Stomach (tissue), 9 donors: ENCODE results near the gene DTYMK. TPM values are rescaled to one million over a fixed set of nuclear protein-coding genes. Genes with fewer than 3 reads are reported as not detected.

Source experiments
- DNase-seq, 2 donors: peaks; one replicate each; pipeline versions ENCODE4 v3.0.0 to v3.0.0-alpha.2; 2013 to 2019
- H3K27ac ChIP-seq, 5 donors: fragments of 200-600 bp in 4 of 5; sonication (generic) in 4 of 5; one replicate each; pipeline ENCODE4 v1.5.1; 2013 to 2019; ENCODE audit warnings: mild to moderate bottlenecking in 1 of 5, moderate library complexity in 1 of 5
- H3K27me3 ChIP-seq, 3 donors: fragments of 200-600 bp; sonication (generic); one replicate each; pipeline ENCODE4 v1.5.1; 2017 to 2019; ENCODE audit warnings: mixed run types in 1 of 3
- H3K36me3 ChIP-seq, 4 donors: fragments of 200-600 bp; sonication (generic); 1 replicate in 3 of 4; 2 replicates in 1 of 4; pipeline ENCODE4 v1.5.1; 2016 to 2019
- H3K4me1 ChIP-seq, 4 donors: fragments of 200-600 bp; sonication (generic); one replicate each; pipeline ENCODE4 v1.5.1; 2016 to 2019
- H3K4me3 ChIP-seq, 4 donors: fragments of 200-600 bp; sonication (generic) in 3 of 4; one replicate each; pipeline ENCODE4 v1.5.1; 2016 to 2019; ENCODE audit warnings: mild to moderate bottlenecking in 1 of 4
- H3K9me3 ChIP-seq, 4 donors: fragments of 200-600 bp; sonication (generic); one replicate each; pipeline ENCODE4 v1.5.1; 2016 to 2019
- EP300 ChIP-seq: sonication (generic); formaldehyde crosslinking; IDR thresholded peaks from one replicate; pipeline ENCODE4 v1.6.1; 2017; ENCODE audit warnings: antibody characterized with exemption
- POLR2A ChIP-seq, 4 donors: fragments of 450-650 bp; IDR thresholded peaks; one replicate each; pipeline ENCODE4 v1.6.1; 2016; ENCODE audit warnings: antibody characterized with exemption in 4 of 4, control low read depth in 2 of 4, mild to moderate bottlenecking in 1 of 4, moderate library complexity in 1 of 4
- POLR2AphosphoS5 ChIP-seq, 3 donors: sonication (generic); formaldehyde crosslinking; IDR thresholded peaks; one replicate each; pipeline ENCODE4 v1.6.1; 2016; ENCODE audit warnings: antibody characterized with exemption in 3 of 3
- WGBS, 5 donors: extraction: QIAGEN DNeasy Blood & Tissue Kit in 3 of 5; methylation state at CpG; one replicate each; pipeline versions ENCODE4 v1.1.5 to v1.1.7; 2013 to 2018; 5-methylcytosine and 5-hydroxymethylcytosine counted together
- intact Hi-C: fragments of 100-400 bp; cut with DNase I; formaldehyde crosslinking; loops from one replicate; pipeline ENCODE4 v1.15.1; 2023; ENCODE audit warnings: low total_unique reads
- polyA plus RNA-seq, 3 donors: library from polyadenylated mRNA; stranded (reverse); fragments of 200-250 nt; gene quantifications; one replicate each; pipeline ENCODE4 v1.2.3, GENCODE V29; 2013
- total RNA-seq, 5 donors: library from RNA; depleted of rRNA; stranded (reverse); fragments of >200 nt; gene quantifications; one replicate each; pipeline versions ENCODE4 v1.1.0 to v1.2.3, GENCODE V29; 2014 to 2016
- TF ChIP-seq, protein P1 (sequence below), 7 experiments: fragments of 450-650 bp in 4 of 7; fragments of 200-600 bp in 3 of 7; sonication (generic) in 3 of 7; IDR thresholded peaks; one replicate each; pipeline ENCODE4 v1.5.1; 2016 to 2019; ENCODE audit warnings: antibody characterized with exemption in 7 of 7, control low read depth in 2 of 7, mild to moderate bottlenecking in 1 of 7
- donor health status: healthy with polysubstance abuse.
- donor health status: Bipolar disorder and iron deficiency.
- donor health status: healthy.

The DTYMK gene
- total and polyA plus RNA-seq, 8 donors: 3.5 to 50.0 (median 21.7) TPM

DNA sequence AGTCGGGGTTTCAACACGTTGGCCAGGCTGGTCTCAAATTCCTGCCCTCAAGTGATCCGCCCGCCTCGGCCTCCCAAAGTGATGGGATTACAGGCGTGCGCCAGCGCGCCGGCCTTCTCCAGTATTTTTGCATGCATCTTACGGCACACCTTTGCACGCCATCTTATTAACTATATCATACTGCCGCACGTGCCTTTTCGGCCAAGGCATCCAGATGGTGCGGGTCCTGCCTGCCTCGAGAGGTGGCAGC, 14.5 kb upstream of the DTYMK start:
- intact Hi-C loops: no loop called here
- 0 to 5% (median 1%) methylated on average over 16 to 17 of the region's 17 CpGs for WGBS, 5 donors

DNA sequence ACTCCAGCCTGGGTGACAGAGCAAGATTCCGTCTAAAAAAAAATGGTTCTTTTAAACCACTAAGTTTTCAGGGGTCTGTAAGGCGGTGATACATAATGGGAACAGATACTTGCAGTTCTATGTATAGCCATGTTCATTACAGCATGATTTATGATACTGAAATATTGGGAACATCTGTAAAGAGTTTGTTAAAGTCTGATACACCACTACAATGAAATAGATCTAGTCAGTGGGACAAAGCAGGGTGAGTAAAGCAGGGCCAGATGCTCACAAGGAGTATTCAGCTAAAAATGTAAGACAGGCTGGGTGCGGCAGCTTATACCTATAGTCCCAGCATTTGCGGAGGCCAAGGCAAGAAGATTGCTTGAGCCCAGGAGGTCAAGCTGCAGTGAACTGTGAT, 9.0 kb upstream of the DTYMK start:
- WGBS, 5 donors: 95 to 100% (median 98%) methylated on average over 4 of the region's 4 CpGs
- Histone ChIP-seq H3K4me1 (peaks cover 3 to 4% (median 4%) of the 10 kb centered on the region in 4 donors), H3K36me3 (peaks cover 5 to 52% (median 50%) of the 10 kb centered on the region in 4 donors), H3K9me3 (no peaks in the 10 kb centered on the region), H3K4me3 (no peak overlapping the region), H3K27ac (no peak overlapping the region), H3K27me3 (no peaks in the 10 kb centered on the region)
- intact Hi-C loops: no loop called here
- TF ChIP-seq, protein P1, sequence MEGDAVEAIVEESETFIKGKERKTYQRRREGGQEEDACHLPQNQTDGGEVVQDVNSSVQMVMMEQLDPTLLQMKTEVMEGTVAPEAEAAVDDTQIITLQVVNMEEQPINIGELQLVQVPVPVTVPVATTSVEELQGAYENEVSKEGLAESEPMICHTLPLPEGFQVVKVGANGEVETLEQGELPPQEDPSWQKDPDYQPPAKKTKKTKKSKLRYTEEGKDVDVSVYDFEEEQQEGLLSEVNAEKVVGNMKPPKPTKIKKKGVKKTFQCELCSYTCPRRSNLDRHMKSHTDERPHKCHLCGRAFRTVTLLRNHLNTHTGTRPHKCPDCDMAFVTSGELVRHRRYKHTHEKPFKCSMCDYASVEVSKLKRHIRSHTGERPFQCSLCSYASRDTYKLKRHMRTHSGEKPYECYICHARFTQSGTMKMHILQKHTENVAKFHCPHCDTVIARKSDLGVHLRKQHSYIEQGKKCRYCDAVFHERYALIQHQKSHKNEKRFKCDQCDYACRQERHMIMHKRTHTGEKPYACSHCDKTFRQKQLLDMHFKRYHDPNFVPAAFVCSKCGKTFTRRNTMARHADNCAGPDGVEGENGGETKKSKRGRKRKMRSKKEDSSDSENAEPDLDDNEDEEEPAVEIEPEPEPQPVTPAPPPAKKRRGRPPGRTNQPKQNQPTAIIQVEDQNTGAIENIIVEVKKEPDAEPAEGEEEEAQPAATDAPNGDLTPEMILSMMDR (IDR thresholded peaks at IDR 0.05): no peak
- TF ChIP-seq POLR2A (IDR thresholded peaks at IDR 0.05) (no peak), EP300 (no peak), POLR2AphosphoS5 (IDR thresholded peaks at IDR 0.05) (no peak)
- DNase-seq: no peak

More for the DNA sequence above, 14.5 kb upstream of the DTYMK start:
- Histone ChIP-seq H3K4me3 (peak overlapping the region; percentile 75 to 94 (median 90)), H3K36me3 (peaks cover 11 to 21% (median 19%) of the 10 kb centered on the region in 4 donors), H3K9me3 (peaks cover 0 to 2% (median 0%) of the 10 kb centered on the region in 4 donors), H3K27ac (peak overlapping the region; percentile 95 to 99 (median 97)), H3K27me3 (no peaks in the 10 kb centered on the region), H3K4me1 (peaks cover 19 to 27% (median 23%) of the 10 kb centered on the region in 4 donors)
- TF ChIP-seq POLR2A (IDR thresholded peaks at IDR 0.05): no peak
- TF ChIP-seq, protein P1 (IDR thresholded peaks at IDR 0.05): peak in 3 of 7 experiments; percentile 33 to 36 (median 33)
- DNase-seq: no peak

- 87 to 95% (median 91%) methylated on average over 3 to 6 of the region's 6 CpGs for WGBS, 5 donors
- TF ChIP-seq EP300 (no peak), POLR2A (IDR thresholded peaks at IDR 0.05) (no peak)
- TF ChIP-seq, protein P1 (IDR thresholded peaks at IDR 0.05): no peak
- intact Hi-C loops: no loop called here
Observed at GRCh38 chr2:241692448-241692847, 5.8 kb upstream of the DTYMK start.

GRCh38 chr2:241690202-241690717, 3.6 kb upstream of the DTYMK start:
- intact Hi-C loops: no loop called here
- TF ChIP-seq, protein P1 (IDR thresholded peaks at IDR 0.05): no peak
- TF ChIP-seq POLR2AphosphoS5 (IDR thresholded peaks at IDR 0.05) (no peak), EP300 (no peak), POLR2A (IDR thresholded peaks at IDR 0.05) (no peak)
- Histone ChIP-seq H3K9me3 (no peaks in the 10 kb centered on the region), H3K27me3 (no peaks in the 10 kb centered on the region), H3K4me3 (no peak overlapping the region), H3K27ac (no peak overlapping the region), H3K36me3 (peaks cover 10 to 56% (median 52%) of the 10 kb centered on the region in 4 donors), H3K4me1 (peaks cover 17 to 40% (median 36%) of the 10 kb centered on the region in 4 donors)
- 53 to 88% (median 86%) methylated on average over 2 to 6 of the region's 6 CpGs for WGBS, 5 donors
- DNase-seq: no peak

More at GRCh38 chr2:241692448-241692847, 5.8 kb upstream of the DTYMK start:
- DNase-seq: no peak
- no peak overlapping the region for H3K27ac ChIP-seq
- H3K9me3 ChIP-seq: no peaks in the 10 kb centered on the region
- H3K36me3 ChIP-seq: peaks cover 10 to 62% (median 61%) of the 10 kb centered on the region in 4 donors
- peaks cover 10 to 28% (median 23%) of the 10 kb centered on the region in 4 donors for H3K4me1 ChIP-seq
- no peak overlapping the region for H3K4me3 ChIP-seq
- no peaks in the 10 kb centered on the region for H3K27me3 ChIP-seq
